PC-3 (cell line): ENCODE results near the gene TMEM242.

Source experiments
- EZH2 ChIP-seq: fragments of 300-600 bp; sonication (generic); IDR thresholded peaks from one replicate; pipeline ENCODE4 v1.6.1; 2017; ENCODE audit warnings: antibody characterized with exemption, mild to moderate bottlenecking, low read length; ENCODE audit not compliant: unreplicated experiment
- TF ChIP-seq, protein P1 (sequence below): fragments of 300-600 bp; sonication (generic); conservative IDR thresholded peaks from 2 replicates; pipeline ENCODE4 v1.5.1; 2017; ENCODE audit warnings: antibody characterized with exemption, low read depth, mild to moderate bottlenecking, low read length

DNA sequence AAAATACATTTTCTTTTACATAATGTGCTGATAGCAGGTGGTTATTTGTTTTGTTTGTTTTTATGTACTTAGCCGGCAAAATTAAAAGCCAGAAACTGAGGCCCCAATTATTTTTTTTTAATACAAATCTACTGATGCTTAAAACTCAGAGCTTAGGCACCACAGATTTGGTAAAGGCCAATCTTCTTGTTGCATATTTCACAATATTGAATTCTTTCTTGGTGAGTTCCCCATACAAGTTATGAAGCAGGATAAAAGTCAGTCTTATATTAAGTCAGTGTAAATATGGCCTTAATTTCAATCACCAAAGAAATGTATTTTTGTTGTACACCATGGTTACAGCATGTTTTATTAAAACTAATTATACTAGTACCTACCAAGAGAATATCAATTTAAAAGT, 41.4 kb upstream of the TMEM242 start:
- TF ChIP-seq, protein P1, sequence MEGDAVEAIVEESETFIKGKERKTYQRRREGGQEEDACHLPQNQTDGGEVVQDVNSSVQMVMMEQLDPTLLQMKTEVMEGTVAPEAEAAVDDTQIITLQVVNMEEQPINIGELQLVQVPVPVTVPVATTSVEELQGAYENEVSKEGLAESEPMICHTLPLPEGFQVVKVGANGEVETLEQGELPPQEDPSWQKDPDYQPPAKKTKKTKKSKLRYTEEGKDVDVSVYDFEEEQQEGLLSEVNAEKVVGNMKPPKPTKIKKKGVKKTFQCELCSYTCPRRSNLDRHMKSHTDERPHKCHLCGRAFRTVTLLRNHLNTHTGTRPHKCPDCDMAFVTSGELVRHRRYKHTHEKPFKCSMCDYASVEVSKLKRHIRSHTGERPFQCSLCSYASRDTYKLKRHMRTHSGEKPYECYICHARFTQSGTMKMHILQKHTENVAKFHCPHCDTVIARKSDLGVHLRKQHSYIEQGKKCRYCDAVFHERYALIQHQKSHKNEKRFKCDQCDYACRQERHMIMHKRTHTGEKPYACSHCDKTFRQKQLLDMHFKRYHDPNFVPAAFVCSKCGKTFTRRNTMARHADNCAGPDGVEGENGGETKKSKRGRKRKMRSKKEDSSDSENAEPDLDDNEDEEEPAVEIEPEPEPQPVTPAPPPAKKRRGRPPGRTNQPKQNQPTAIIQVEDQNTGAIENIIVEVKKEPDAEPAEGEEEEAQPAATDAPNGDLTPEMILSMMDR: no peak
- no peak for TF ChIP-seq EZH2
